ENCODE data around the gene KCNJ15.

- TF ChIP-seq POLR2A (IDR thresholded peaks at IDR 0.05; ENCODE audit: low read depth, low read length): no peak
- TF ChIP-seq CEBPB (IDR thresholded peaks at IDR 0.05; ENCODE audit: low read depth, low read length): no peak
- TF ChIP-seq ELK1 (IDR thresholded peaks at IDR 0.05; ENCODE audit: borderline replicate concordance, low read depth, low read length): no peak
- TF ChIP-seq CTCF (conservative IDR thresholded peaks at IDR 0.05; ENCODE audit: low read depth, low read length): no peak
- no peak for TF ChIP-seq MAZ (IDR thresholded peaks at IDR 0.05; ENCODE audit: borderline replicate concordance, low read depth, low read length)
- TF ChIP-seq SMC3 (IDR thresholded peaks at IDR 0.05; ENCODE audit: low read depth, low read length): no peak
- no peak for TF ChIP-seq MAFK (IDR thresholded peaks at IDR 0.05; ENCODE audit: low read depth, low read length)
- TF ChIP-seq MXI1 (IDR thresholded peaks at IDR 0.05; ENCODE audit: borderline replicate concordance, low read depth, low read length): no peak
- no peak for TF ChIP-seq RCOR1 (IDR thresholded peaks at IDR 0.05; ENCODE audit: insufficient replicate concordance, low read length)
Observed at GRCh38 chr21:38293113-38293512, 36.3 kb downstream of the KCNJ15 start.

Data from IMR-90 (cell line).